ENCODE results near the gene OR2A42.
"Not testable (repeated sequence)": the region's sequence is repeated elsewhere in the genome, so short reads cannot be mapped to it uniquely, and the experiment has no call there.

Gene OR2A42

GRCh38 chr7:144219149-144219548, 20.3 kb downstream of the OR2A42 start:
- not testable (repeated sequence) for H3K27me3 ChIP-seq (ENCODE audit: insufficient read depth, low read length); H3K27ac ChIP-seq (ENCODE audit: low read depth, low read length); H3K4me3 ChIP-seq (ENCODE audit: low read length); H3K36me3 ChIP-seq (ENCODE audit: insufficient read depth, low read length); H3K9ac ChIP-seq (ENCODE audit: low read depth, low read length); H3K4me1 ChIP-seq (ENCODE audit: insufficient read depth, low read length); H3K9me3 ChIP-seq (ENCODE audit: insufficient read depth, low read depth, low read length)
- no CpG with 5 or more reads among the region's 4 CpGs for WGBS

GRCh38 chr7:144218581-144218980, 20.8 kb downstream of the OR2A42 start:
- H3K4me3 ChIP-seq (ENCODE audit: low read length); H3K9ac ChIP-seq (ENCODE audit: low read depth, low read length); H3K4me1 ChIP-seq (ENCODE audit: insufficient read depth, low read length); H3K36me3 ChIP-seq (ENCODE audit: insufficient read depth, low read length); H3K9me3 ChIP-seq (ENCODE audit: insufficient read depth, low read depth, low read length); H3K27ac ChIP-seq (ENCODE audit: low read depth, low read length); H3K27me3 ChIP-seq (ENCODE audit: insufficient read depth, low read length): not testable (repeated sequence)
- 100% methylated on average over 1 of the region's 1 CpG for WGBS

- H3K4me1 ChIP-seq (ENCODE audit: insufficient read depth, low read length); H3K27ac ChIP-seq (ENCODE audit: low read depth, low read length); H3K36me3 ChIP-seq (ENCODE audit: insufficient read depth, low read length); H3K9ac ChIP-seq (ENCODE audit: low read depth, low read length); H3K9me3 ChIP-seq (ENCODE audit: insufficient read depth, low read depth, low read length); H3K4me3 ChIP-seq (ENCODE audit: low read length); H3K27me3 ChIP-seq (ENCODE audit: insufficient read depth, low read length): not testable (repeated sequence)
These were observed 22.2 kb downstream of the OR2A42 start for GRCh38 chr7:144217200-144217599.

GRCh38 chr7:144205306-144205705, 34.1 kb downstream of the OR2A42 start:
- H3K9me3 ChIP-seq (ENCODE audit: insufficient read depth, low read depth, low read length); H3K4me1 ChIP-seq (ENCODE audit: insufficient read depth, low read length); H3K27me3 ChIP-seq (ENCODE audit: insufficient read depth, low read length); H3K27ac ChIP-seq (ENCODE audit: low read depth, low read length); H3K9ac ChIP-seq (ENCODE audit: low read depth, low read length); H3K4me3 ChIP-seq (ENCODE audit: low read length); H3K36me3 ChIP-seq (ENCODE audit: insufficient read depth, low read length): not testable (repeated sequence)
- WGBS: no CpG with 5 or more reads among the region's 5 CpGs

GRCh38 chr7:144203086-144203485, 36.3 kb downstream of the OR2A42 start:
- not testable (repeated sequence) for H3K27me3 ChIP-seq (ENCODE audit: insufficient read depth, low read length); H3K9ac ChIP-seq (ENCODE audit: low read depth, low read length); H3K4me1 ChIP-seq (ENCODE audit: insufficient read depth, low read length); H3K4me3 ChIP-seq (ENCODE audit: low read length); H3K27ac ChIP-seq (ENCODE audit: low read depth, low read length); H3K9me3 ChIP-seq (ENCODE audit: insufficient read depth, low read depth, low read length); H3K36me3 ChIP-seq (ENCODE audit: insufficient read depth, low read length)
- WGBS: no CpG with 5 or more reads among the region's 3 CpGs

GRCh38 chr7:144201978-144202377, 37.4 kb downstream of the OR2A42 start:
- not testable (repeated sequence) for H3K27me3 ChIP-seq (ENCODE audit: insufficient read depth, low read length); H3K36me3 ChIP-seq (ENCODE audit: insufficient read depth, low read length); H3K4me1 ChIP-seq (ENCODE audit: insufficient read depth, low read length); H3K27ac ChIP-seq (ENCODE audit: low read depth, low read length); H3K9ac ChIP-seq (ENCODE audit: low read depth, low read length); H3K4me3 ChIP-seq (ENCODE audit: low read length); H3K9me3 ChIP-seq (ENCODE audit: insufficient read depth, low read depth, low read length)
- no CpG with 5 or more reads among the region's 1 CpG for WGBS

- WGBS: 42% methylated on average over 3 of the region's 4 CpGs
- H3K27me3 ChIP-seq (ENCODE audit: insufficient read depth, low read length); H3K4me1 ChIP-seq (ENCODE audit: insufficient read depth, low read length); H3K36me3 ChIP-seq (ENCODE audit: insufficient read depth, low read length); H3K27ac ChIP-seq (ENCODE audit: low read depth, low read length); H3K9ac ChIP-seq (ENCODE audit: low read depth, low read length); H3K9me3 ChIP-seq (ENCODE audit: insufficient read depth, low read depth, low read length); H3K4me3 ChIP-seq (ENCODE audit: low read length): not testable (repeated sequence)
These were observed 40.5 kb downstream of the OR2A42 start for GRCh38 chr7:144198934-144199333.

GRCh38 chr7:144195212-144195872, 44.1 kb downstream of the OR2A42 start, which contains the start of gene ARHGEF35:
Gene ARHGEF35 (minus strand): TSS chr7:144195833. CDS start chr7:144188383, 7,450 bp downstream.
- not testable (repeated sequence) for H3K4me3 ChIP-seq (ENCODE audit: low read length); H3K36me3 ChIP-seq (ENCODE audit: insufficient read depth, low read length); H3K4me1 ChIP-seq (ENCODE audit: insufficient read depth, low read length); H3K27me3 ChIP-seq (ENCODE audit: insufficient read depth, low read length); H3K27ac ChIP-seq (ENCODE audit: low read depth, low read length); H3K9ac ChIP-seq (ENCODE audit: low read depth, low read length); H3K9me3 ChIP-seq (ENCODE audit: insufficient read depth, low read depth, low read length)
- no CpG with 5 or more reads among the region's 51 CpGs for WGBS

- not testable (repeated sequence) for H3K36me3 ChIP-seq (ENCODE audit: insufficient read depth, low read length); H3K4me1 ChIP-seq (ENCODE audit: insufficient read depth, low read length); H3K27me3 ChIP-seq (ENCODE audit: insufficient read depth, low read length); H3K27ac ChIP-seq (ENCODE audit: low read depth, low read length); H3K9ac ChIP-seq (ENCODE audit: low read depth, low read length); H3K4me3 ChIP-seq (ENCODE audit: low read length); H3K9me3 ChIP-seq (ENCODE audit: insufficient read depth, low read depth, low read length)
- no CpG with 5 or more reads among the region's 6 CpGs for WGBS
These were observed 45.0 kb downstream of the OR2A42 start for GRCh38 chr7:144194453-144194852.

- no CpG with 5 or more reads among the region's 11 CpGs for WGBS
- not testable (repeated sequence) for H3K9ac ChIP-seq (ENCODE audit: low read depth, low read length)
These were observed 45.6 kb downstream of the OR2A42 start for GRCh38 chr7:144193782-144194181.

GRCh38 chr7:144188578-144189171, 50.7 kb downstream of the OR2A42 start:
- no CpG with 5 or more reads among the region's 3 CpGs for WGBS
- H3K27ac ChIP-seq (ENCODE audit: low read depth, low read length); H3K9ac ChIP-seq (ENCODE audit: low read depth, low read length); H3K4me3 ChIP-seq (ENCODE audit: low read length); H3K27me3 ChIP-seq (ENCODE audit: insufficient read depth, low read length); H3K9me3 ChIP-seq (ENCODE audit: insufficient read depth, low read depth, low read length); H3K36me3 ChIP-seq (ENCODE audit: insufficient read depth, low read length); H3K4me1 ChIP-seq (ENCODE audit: insufficient read depth, low read length): not testable (repeated sequence)

More at GRCh38 chr7:144193782-144194181, 45.6 kb downstream of the OR2A42 start:
- H3K27ac ChIP-seq (ENCODE audit: low read depth, low read length); H3K4me1 ChIP-seq (ENCODE audit: insufficient read depth, low read length); H3K36me3 ChIP-seq (ENCODE audit: insufficient read depth, low read length); H3K9me3 ChIP-seq (ENCODE audit: insufficient read depth, low read depth, low read length); H3K27me3 ChIP-seq (ENCODE audit: insufficient read depth, low read length); H3K4me3 ChIP-seq (ENCODE audit: low read length): not testable (repeated sequence)

- H3K4me1 ChIP-seq (ENCODE audit: insufficient read depth, low read length); H3K27me3 ChIP-seq (ENCODE audit: insufficient read depth, low read length); H3K9ac ChIP-seq (ENCODE audit: low read depth, low read length); H3K4me3 ChIP-seq (ENCODE audit: low read length); H3K9me3 ChIP-seq (ENCODE audit: insufficient read depth, low read depth, low read length); H3K27ac ChIP-seq (ENCODE audit: low read depth, low read length); H3K36me3 ChIP-seq (ENCODE audit: insufficient read depth, low read length): not testable (repeated sequence)
- WGBS: no CpG with 5 or more reads among the region's 5 CpGs
These were observed 51.6 kb downstream of the OR2A42 start for GRCh38 chr7:144187848-144188247.
